K562 (cell line): ENCODE data around the gene TSEN54. TPM values are rescaled to one million over a fixed set of nuclear protein-coding genes. Genes with fewer than 3 reads are reported as not detected.

Experiments used
- SMARCA4 ChIP-seq: fragments of 450-650 bp; IDR thresholded peaks from 2 replicates; pipeline ENCODE4 v1.6.1; 2016
- ZC3H4 ChIP-seq: sonication (generic); formaldehyde crosslinking; IDR thresholded peaks from 2 replicates; pipeline ENCODE4 v1.9.0; 2021; ENCODE audit warnings: missing genetic modification reagents, borderline replicate concordance
- ZNF133 ChIP-seq: fragments of 250-450 bp; sonication (Bioruptor Pico); IDR thresholded peaks from 2 replicates; pipeline ENCODE4 v1.4.0; 2020; ENCODE audit warnings: mild to moderate bottlenecking
- polyA plus RNA-seq, 8 experiments: library from polyadenylated mRNA; depleted of rRNA in 4 of 8; stranded (reverse) in 5 of 8; unstranded in 3 of 8; fragments of >200 nt; fragmentation: Nextera tagmentation in 2 of 8; fragmentation: Illumina TruSeq in 1 of 8; extraction: Ambion mirVana in 2 of 8; extraction: Trizol in 1 of 8; gene quantifications; 2 replicates each; pipeline versions ENCODE4 v1.2.1 to v1.2.3, GENCODE V29; 2011 to 2014; ENCODE audit warnings: inconsistent platforms in 1 of 8, missing spikeins in 1 of 8
- total RNA-seq, 7 experiments: library from RNA; depleted of rRNA in 6 of 7; stranded (reverse); fragments of >200 nt in 6 of 7; fragmentation: Illumina TruSeq in 2 of 7; extraction: Trizol in 2 of 7; gene quantifications; 2 replicates each; pipeline versions ENCODE4 v1.2.1 to v1.2.3, GENCODE V29; 2011 to 2021; ENCODE audit warnings: low replicate concordance in 1 of 7
- TF ChIP-seq, protein P1 (sequence below), 2 experiments: IDR thresholded peaks; 2 replicates each; pipeline ENCODE4 v1.6.1; 2011; ENCODE audit warnings: borderline replicate concordance in 1 of 2, control low read depth in 1 of 2, low read depth in 1 of 2, low read length in 1 of 2, mild to moderate bottlenecking in 1 of 2, mixed read lengths in 1 of 2, moderate library complexity in 1 of 2; ENCODE audit not compliant: insufficient read depth in 1 of 2, insufficient read length in 1 of 2, poor library complexity in 1 of 2, severe bottlenecking in 1 of 2; ENCODE audit errors: extremely low read depth in 1 of 2
- TF ChIP-seq, protein P2 (sequence below), 2 experiments: fragments of 450-650 bp; IDR thresholded peaks; 2 replicates each; pipeline ENCODE4 v1.6.1; 2018; ENCODE audit warnings: mild to moderate bottlenecking in 2 of 2, low read depth in 1 of 2; ENCODE audit not compliant: partially characterized antibody in 2 of 2

The TSEN54 gene
- total and polyA plus RNA-seq, 9 of the 15 experiments (the other 6 are each of a cell fraction or from before 2014, with no cell fraction given): 5.9 to 64.3 (median 48.9) TPM

DNA sequence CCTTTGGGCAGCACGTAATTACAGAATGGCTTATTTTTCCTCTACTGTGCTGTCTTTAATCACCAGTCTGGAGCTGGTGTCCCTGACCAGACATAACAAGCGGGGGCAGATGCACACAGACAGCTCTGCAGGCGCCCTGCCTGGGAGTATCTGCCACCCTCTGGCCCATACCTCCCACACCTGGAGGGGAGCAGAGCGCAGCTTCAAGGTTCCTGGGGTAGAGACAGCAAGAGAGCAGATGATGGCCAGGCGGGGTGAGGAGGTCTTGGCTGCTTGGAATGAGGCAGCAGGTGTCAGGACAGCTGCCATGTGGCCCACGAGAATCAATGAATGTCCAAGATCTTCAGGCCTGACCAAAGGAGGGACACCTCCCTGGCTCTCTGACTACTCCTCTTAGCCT is 36.0 kb upstream of the TSEN54 start (continued):
- TF ChIP-seq, protein P1, sequence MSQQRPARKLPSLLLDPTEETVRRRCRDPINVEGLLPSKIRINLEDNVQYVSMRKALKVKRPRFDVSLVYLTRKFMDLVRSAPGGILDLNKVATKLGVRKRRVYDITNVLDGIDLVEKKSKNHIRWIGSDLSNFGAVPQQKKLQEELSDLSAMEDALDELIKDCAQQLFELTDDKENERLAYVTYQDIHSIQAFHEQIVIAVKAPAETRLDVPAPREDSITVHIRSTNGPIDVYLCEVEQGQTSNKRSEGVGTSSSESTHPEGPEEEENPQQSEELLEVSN (IDR thresholded peaks at IDR 0.05; ENCODE audit: borderline replicate concordance in 1 of 2, extremely low read depth in 1 of 2, insufficient read depth in 1 of 2, insufficient read length in 1 of 2, low read depth in 1 of 2, low read length in 1 of 2, poor library complexity in 1 of 2, severe bottlenecking in 1 of 2): no peak
- TF ChIP-seq ZC3H4 (CRISPR knock-in tag) (no peak), ZNF133 (CRISPR knock-in tag) (no peak), SMARCA4 (no peak)
- TF ChIP-seq, protein P2, sequence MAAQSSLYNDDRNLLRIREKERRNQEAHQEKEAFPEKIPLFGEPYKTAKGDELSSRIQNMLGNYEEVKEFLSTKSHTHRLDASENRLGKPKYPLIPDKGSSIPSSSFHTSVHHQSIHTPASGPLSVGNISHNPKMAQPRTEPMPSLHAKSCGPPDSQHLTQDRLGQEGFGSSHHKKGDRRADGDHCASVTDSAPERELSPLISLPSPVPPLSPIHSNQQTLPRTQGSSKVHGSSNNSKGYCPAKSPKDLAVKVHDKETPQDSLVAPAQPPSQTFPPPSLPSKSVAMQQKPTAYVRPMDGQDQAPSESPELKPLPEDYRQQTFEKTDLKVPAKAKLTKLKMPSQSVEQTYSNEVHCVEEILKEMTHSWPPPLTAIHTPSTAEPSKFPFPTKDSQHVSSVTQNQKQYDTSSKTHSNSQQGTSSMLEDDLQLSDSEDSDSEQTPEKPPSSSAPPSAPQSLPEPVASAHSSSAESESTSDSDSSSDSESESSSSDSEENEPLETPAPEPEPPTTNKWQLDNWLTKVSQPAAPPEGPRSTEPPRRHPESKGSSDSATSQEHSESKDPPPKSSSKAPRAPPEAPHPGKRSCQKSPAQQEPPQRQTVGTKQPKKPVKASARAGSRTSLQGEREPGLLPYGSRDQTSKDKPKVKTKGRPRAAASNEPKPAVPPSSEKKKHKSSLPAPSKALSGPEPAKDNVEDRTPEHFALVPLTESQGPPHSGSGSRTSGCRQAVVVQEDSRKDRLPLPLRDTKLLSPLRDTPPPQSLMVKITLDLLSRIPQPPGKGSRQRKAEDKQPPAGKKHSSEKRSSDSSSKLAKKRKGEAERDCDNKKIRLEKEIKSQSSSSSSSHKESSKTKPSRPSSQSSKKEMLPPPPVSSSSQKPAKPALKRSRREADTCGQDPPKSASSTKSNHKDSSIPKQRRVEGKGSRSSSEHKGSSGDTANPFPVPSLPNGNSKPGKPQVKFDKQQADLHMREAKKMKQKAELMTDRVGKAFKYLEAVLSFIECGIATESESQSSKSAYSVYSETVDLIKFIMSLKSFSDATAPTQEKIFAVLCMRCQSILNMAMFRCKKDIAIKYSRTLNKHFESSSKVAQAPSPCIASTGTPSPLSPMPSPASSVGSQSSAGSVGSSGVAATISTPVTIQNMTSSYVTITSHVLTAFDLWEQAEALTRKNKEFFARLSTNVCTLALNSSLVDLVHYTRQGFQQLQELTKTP (IDR thresholded peaks at IDR 0.05; ENCODE audit: low read depth in 1 of 2, partially characterized antibody in 2 of 2): no peak
- TF ChIP-seq, all 486 proteins: peak for 0
